Measurements from ENCODE around the gene PDE7B. TPM values are rescaled to one million over a fixed set of nuclear protein-coding genes. Genes with fewer than 3 reads are reported as not detected.
"Not testable (repeated sequence)": the region's sequence is repeated elsewhere in the genome, so short reads cannot be mapped to it uniquely, and the experiment has no call there.

PDE7B gene
- total and polyA plus RNA-seq, 2 of the 8 experiments (the other 6 are each of a cell fraction or from before 2014, with no cell fraction given): not detected

DNA sequence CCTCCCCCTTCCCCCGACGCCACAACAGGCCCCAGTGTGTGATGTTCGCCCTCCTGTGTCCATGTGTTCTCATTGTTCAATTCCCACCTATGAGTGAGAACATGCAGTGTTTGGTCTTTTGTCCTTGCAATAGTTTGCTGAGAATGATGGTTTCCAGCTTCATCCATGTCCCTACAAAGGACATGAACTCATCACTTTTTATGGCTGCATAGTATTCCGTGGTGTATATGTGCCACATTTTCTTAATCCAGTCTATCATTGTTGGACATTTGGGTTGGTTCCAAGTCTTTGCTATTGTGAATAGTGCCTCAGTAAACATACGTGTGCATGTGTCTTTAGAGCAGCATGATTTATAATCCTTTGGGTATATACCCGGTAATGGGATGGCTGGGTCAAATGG lies 287.6 kb downstream of the PDE7B start:
- H3K23ac ChIP-seq (ENCODE audit: insufficient read length); H2AFZ ChIP-seq (ENCODE audit: low read length); H4K5ac ChIP-seq (ENCODE audit: insufficient read length, low read depth, low read length); H3K4me3 ChIP-seq (ENCODE audit: extremely low read depth in 1 of 4, insufficient read depth in 2 of 4, low read depth in 3 of 4, low read length in 4 of 4); H3K18ac ChIP-seq (ENCODE audit: extremely low read depth, low read length); CTCF ChIA-PET (ENCODE audit: partially characterized antibody); H4K8ac ChIP-seq (ENCODE audit: extremely low read depth, insufficient read depth, low read length); H3K27me3 ChIP-seq (replicated peaks in 1 of 4; ENCODE audit: control insufficient read depth in 3 of 4, extremely low read depth in 1 of 4, insufficient read depth in 3 of 4, low read length in 3 of 4); H2BK12ac ChIP-seq (ENCODE audit: low read depth, low read length); H3K4me2 ChIP-seq (ENCODE audit: insufficient read depth in 1 of 2, low read depth in 2 of 2, low read length in 2 of 2); POLR2A ChIA-PET (ENCODE audit: partially characterized antibody); H3K4ac ChIP-seq (replicated peaks; ENCODE audit: insufficient read length, low read depth, low read length); H3K27ac ChIP-seq (ENCODE audit: low read depth, low read length); H2BK120ac ChIP-seq (replicated peaks; ENCODE audit: low read depth, low read length); H3K9ac ChIP-seq (replicated peaks in 1 of 4; ENCODE audit: extremely low read depth in 1 of 4, low read depth in 3 of 4, low read length in 3 of 4); H4K20me1 ChIP-seq (replicated peaks in 1 of 2; ENCODE audit: control insufficient read depth in 1 of 2, insufficient read depth in 2 of 2, low read length in 2 of 2); H2AK5ac ChIP-seq (ENCODE audit: low read depth, low read length); H4K91ac ChIP-seq (replicated peaks; ENCODE audit: insufficient read length, low read length); H2BK5ac ChIP-seq (ENCODE audit: low read depth, low read length); H3K36me3 ChIP-seq (ENCODE audit: control insufficient read depth in 2 of 4, insufficient read depth in 4 of 4, low read length in 3 of 4); H3K23me2 ChIP-seq (ENCODE audit: low read depth, low read length); H3K79me1 ChIP-seq (ENCODE audit: low read depth, low read length); H3K4me1 ChIP-seq (replicated peaks in 1 of 4; ENCODE audit: control insufficient read depth in 3 of 4, insufficient read depth in 4 of 4, low read length in 3 of 4); H3K14ac ChIP-seq (ENCODE audit: insufficient read length); DNase-seq (ENCODE audit: low read depth in 1 of 2, low spot score in 2 of 2); H2BK20ac ChIP-seq (ENCODE audit: low read length); H3K79me2 ChIP-seq (ENCODE audit: control insufficient read depth in 1 of 2, insufficient read depth in 2 of 2, low read length in 2 of 2); FAIRE-seq; H2BK15ac ChIP-seq (ENCODE audit: low read length); H3K9me3 ChIP-seq (ENCODE audit: insufficient read depth in 2 of 2, low read depth in 1 of 2, low read length in 1 of 2); H3K56ac ChIP-seq (replicated peaks; ENCODE audit: insufficient read length, low read depth, low read length): not testable (repeated sequence)
- WGBS, 2 experiments (ENCODE audit: extremely low coverage in 1 of 2, insufficient coverage in 1 of 2, insufficient read length in 1 of 2, insufficient replicate concordance in 2 of 2, low coverage in 1 of 2, low lambda C conversion rate in 2 of 2, missing lambda C conversion rate in 1 of 2): 79% methylated on average over 5 of the region's 6 CpGs; no CpG with 5 or more reads in 1 of the 2 experiments

All from H1 (cell line).